Memory B cell (primary cell): Measurements from ENCODE around the gene INPPL1.
"Not testable (repeated sequence)": the region's sequence is repeated elsewhere in the genome, so short reads cannot be mapped to it uniquely, and the experiment has no call there.

ENCODE experiments used
- ATAC-seq: fragments of 150-1000 bp; cut with Tn5 transposase; 2 replicates; pipeline ENCODE4 v1.10.0; 2021; ENCODE audit warnings: low read depth, mild to moderate bottlenecking, moderate library complexity
- DNase-seq, 2 donors: peaks; one replicate each; pipeline ENCODE4 v3.0.0; 2022; ENCODE audit warnings: low spot score in 2 of 2
- H3K27ac Mint-ChIP-seq: one replicate; pipeline ENCODE4 v1.8.0; 2022; ENCODE audit warnings: mild to moderate bottlenecking, moderate library complexity, mixed read lengths
- H3K27me3 Mint-ChIP-seq: one replicate; pipeline ENCODE4 v1.8.0; 2022; ENCODE audit warnings: mixed read lengths
- H3K36me3 Mint-ChIP-seq: one replicate; pipeline ENCODE4 v1.8.0; 2022; ENCODE audit warnings: mild to moderate bottlenecking, mixed read lengths
- H3K4me1 Mint-ChIP-seq: one replicate; pipeline ENCODE4 v1.8.0; 2022; ENCODE audit warnings: mixed read lengths
- H3K4me3 Mint-ChIP-seq: one replicate; pipeline ENCODE4 v1.8.0; 2022; ENCODE audit warnings: mild to moderate bottlenecking, moderate library complexity, mixed read lengths
- H3K9me3 Mint-ChIP-seq: one replicate; pipeline ENCODE4 v1.8.0; 2022; ENCODE audit warnings: mixed read lengths

Gene INPPL1, protein sequence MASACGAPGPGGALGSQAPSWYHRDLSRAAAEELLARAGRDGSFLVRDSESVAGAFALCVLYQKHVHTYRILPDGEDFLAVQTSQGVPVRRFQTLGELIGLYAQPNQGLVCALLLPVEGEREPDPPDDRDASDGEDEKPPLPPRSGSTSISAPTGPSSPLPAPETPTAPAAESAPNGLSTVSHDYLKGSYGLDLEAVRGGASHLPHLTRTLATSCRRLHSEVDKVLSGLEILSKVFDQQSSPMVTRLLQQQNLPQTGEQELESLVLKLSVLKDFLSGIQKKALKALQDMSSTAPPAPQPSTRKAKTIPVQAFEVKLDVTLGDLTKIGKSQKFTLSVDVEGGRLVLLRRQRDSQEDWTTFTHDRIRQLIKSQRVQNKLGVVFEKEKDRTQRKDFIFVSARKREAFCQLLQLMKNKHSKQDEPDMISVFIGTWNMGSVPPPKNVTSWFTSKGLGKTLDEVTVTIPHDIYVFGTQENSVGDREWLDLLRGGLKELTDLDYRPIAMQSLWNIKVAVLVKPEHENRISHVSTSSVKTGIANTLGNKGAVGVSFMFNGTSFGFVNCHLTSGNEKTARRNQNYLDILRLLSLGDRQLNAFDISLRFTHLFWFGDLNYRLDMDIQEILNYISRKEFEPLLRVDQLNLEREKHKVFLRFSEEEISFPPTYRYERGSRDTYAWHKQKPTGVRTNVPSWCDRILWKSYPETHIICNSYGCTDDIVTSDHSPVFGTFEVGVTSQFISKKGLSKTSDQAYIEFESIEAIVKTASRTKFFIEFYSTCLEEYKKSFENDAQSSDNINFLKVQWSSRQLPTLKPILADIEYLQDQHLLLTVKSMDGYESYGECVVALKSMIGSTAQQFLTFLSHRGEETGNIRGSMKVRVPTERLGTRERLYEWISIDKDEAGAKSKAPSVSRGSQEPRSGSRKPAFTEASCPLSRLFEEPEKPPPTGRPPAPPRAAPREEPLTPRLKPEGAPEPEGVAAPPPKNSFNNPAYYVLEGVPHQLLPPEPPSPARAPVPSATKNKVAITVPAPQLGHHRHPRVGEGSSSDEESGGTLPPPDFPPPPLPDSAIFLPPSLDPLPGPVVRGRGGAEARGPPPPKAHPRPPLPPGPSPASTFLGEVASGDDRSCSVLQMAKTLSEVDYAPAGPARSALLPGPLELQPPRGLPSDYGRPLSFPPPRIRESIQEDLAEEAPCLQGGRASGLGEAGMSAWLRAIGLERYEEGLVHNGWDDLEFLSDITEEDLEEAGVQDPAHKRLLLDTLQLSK

GRCh38 chr11:72224564-72225410 is at the start of gene INPPL1:
Gene INPPL1 (plus strand): TSS chr11:72224767. CDS start chr11:72224985, 218 bp downstream.
- ATAC-seq, result peak; percentile 3
- DNase-seq, result peak in 1 of 2 donors; percentile 44
- Mint-ChIP-seq H3K4me3 (peak within 1 kb of the TSS; percentile 93), H3K36me3 (peaks cover 9% of the 10 kb centered on the region), H3K27ac (peak within 1 kb of the TSS; percentile 89), H3K27me3 (no peaks in the 10 kb centered on the region), H3K9me3 (no peaks in the 10 kb centered on the region), H3K4me1 (peaks cover 33% of the 10 kb centered on the region)

DNA sequence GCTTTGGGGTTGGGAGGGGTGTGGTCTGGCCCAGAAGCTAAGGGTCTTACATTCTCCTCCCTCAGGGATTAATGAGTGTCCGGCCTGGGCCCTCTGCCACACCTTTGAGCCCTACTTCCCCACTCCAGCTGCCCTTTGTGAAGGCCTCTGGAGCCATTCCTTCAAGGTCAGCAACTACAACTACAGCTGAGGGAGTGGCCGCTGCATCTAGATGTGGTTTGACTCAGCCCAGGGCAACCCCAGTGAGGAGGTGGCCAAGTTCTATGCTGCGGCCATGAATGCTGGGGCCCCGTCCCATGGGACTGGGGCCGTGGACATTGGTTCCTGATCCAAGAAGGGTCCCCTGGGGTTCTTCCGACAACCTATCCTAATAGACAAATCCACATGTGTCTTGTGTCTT is 46.9 kb upstream of the INPPL1 start:
- no peak overlapping the region for H3K4me3 Mint-ChIP-seq
- peaks cover 14% of the 10 kb centered on the region for H3K27me3 Mint-ChIP-seq
- H3K9me3 Mint-ChIP-seq, result no peaks in the 10 kb centered on the region
- DNase-seq (no peak), ATAC-seq (no peak)
- no peaks in the 10 kb centered on the region for H3K36me3 Mint-ChIP-seq
- no peaks in the 10 kb centered on the region for H3K4me1 Mint-ChIP-seq
- H3K27ac Mint-ChIP-seq, result no peak overlapping the region

DNA sequence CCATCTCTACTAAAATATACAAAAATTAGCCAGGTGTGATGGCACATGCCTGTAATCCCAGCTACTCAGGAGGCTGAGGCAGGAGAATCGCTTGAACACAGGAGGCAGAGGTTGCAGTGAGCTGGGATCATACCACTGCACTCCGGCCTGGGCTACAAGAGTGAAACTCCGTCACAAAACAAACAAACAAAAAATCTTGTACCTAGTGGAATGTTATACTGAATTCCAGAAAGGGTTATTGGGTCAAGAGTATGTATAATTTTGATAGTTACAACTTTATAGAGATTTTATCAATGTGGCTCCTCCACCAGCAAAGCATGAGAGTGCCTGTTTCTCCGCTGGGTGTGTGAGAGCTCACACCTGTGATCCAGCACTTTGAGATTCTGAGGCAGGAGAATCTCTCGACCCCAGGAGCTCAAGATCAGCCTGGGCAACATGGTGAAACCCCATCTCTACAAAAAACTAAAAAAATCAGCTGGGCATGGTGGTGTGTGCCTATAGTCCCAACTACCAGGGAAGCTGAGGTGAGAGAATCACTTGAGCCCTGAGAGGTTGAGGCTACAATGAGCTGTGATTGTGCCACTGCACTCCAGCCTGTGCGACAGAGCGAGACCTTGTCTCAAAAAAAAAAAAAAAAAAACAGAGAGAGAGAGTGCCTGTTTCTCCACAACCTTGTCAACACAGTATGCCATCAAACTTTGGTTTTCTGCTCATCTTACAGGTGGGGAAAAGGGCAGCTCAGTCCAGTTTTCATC is 45.3 kb upstream of the INPPL1 start:
- H3K9me3 Mint-ChIP-seq, result no peaks in the 10 kb centered on the region
- no peak overlapping the region for H3K4me3 Mint-ChIP-seq
- DNase-seq (no peak), ATAC-seq (no peak)
- no peak overlapping the region for H3K27ac Mint-ChIP-seq
- H3K36me3 Mint-ChIP-seq, result no peaks in the 10 kb centered on the region
- H3K4me1 Mint-ChIP-seq, result peaks cover 4% of the 10 kb centered on the region
- H3K27me3 Mint-ChIP-seq, result peaks cover 10% of the 10 kb centered on the region

- Mint-ChIP-seq H3K36me3 (no peaks in the 10 kb centered on the region), H3K4me1 (peaks cover 4% of the 10 kb centered on the region), H3K4me3 (no peak overlapping the region), H3K27ac (no peak overlapping the region), H3K9me3 (no peaks in the 10 kb centered on the region), H3K27me3 (peaks cover 10% of the 10 kb centered on the region)
- ATAC-seq (no peak), DNase-seq (no peak)
Observed at GRCh38 chr11:72179804-72180396, 44.7 kb upstream of the INPPL1 start.

- not testable (repeated sequence) for H3K27me3 Mint-ChIP-seq, H3K36me3 Mint-ChIP-seq, H3K4me3 Mint-ChIP-seq, DNase-seq, H3K27ac Mint-ChIP-seq, ATAC-seq, H3K4me1 Mint-ChIP-seq, H3K9me3 Mint-ChIP-seq
Observed at GRCh38 chr11:72180892-72181552, 43.5 kb upstream of the INPPL1 start.

- not testable (repeated sequence) for H3K9me3 Mint-ChIP-seq
Observed at GRCh38 chr11:72181553-72181958, 43.0 kb upstream of the INPPL1 start.

DNA sequence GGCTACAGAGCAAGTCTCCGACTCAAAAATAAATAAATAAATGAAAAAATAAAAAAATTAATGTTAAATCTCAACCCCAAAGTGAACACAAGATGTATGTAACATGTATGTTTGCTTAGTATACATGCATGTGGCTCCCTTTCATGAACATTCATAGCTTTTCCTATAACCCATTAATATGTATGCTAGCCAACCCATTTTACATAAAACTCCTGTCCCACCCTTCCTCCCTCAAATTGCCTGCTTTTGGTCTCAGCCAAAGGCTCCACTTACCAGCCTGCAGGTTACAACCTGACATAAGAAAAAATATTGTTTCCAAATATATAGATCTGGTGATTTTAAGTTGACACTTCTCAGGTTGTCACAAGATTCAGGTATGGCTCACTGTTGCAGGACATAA is 36.3 kb upstream of the INPPL1 start:
- Mint-ChIP-seq H3K27me3 (no peaks in the 10 kb centered on the region), H3K36me3 (no peaks in the 10 kb centered on the region), H3K4me3 (no peak overlapping the region), H3K9me3 (no peaks in the 10 kb centered on the region), H3K27ac (no peak overlapping the region), H3K4me1 (peaks cover 6% of the 10 kb centered on the region)
- ATAC-seq (no peak), DNase-seq (no peak)

More at GRCh38 chr11:72181553-72181958, 43.0 kb upstream of the INPPL1 start:
- H3K4me1 Mint-ChIP-seq, H3K36me3 Mint-ChIP-seq, ATAC-seq, H3K4me3 Mint-ChIP-seq, H3K27me3 Mint-ChIP-seq, H3K27ac Mint-ChIP-seq, DNase-seq: not testable (repeated sequence)

DNA sequence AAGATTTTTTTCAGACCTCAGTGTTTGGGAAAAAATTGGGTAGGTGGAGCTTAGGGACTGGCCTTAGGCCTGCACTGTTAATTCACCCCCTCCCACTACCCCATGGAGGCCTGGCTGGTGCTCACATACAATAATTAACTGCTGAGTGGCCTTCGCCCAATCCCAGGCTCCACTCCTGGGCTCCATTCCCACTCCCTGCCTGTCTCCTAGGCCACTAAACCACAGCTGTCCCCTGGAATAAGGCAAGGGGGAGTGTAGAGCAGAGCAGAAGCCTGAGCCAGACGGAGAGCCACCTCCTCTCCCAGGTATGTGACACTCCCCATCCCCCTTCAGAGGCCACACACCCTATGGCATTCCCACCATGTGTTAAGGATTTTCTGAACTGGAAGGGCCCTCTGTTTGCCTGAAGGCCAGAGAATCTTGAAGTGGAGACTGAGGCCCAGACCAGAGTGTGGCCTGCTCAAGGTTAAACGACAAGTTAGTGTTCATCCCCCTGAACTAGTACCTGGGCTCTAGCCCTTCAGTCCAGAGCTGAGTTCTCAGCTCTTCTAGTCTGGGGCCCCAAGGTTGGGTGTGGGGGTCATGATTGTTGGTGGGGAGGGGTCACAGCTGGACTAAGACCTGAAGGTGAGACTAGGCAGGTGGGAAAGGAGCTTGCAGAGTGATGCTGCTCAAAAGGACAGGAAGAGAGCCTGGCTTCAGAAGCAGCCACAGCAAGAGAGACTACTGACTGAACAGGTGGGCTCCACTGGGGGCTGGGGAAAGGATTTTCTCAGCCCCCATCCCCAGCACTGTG is 34.9 kb upstream of the INPPL1 start:
- DNase-seq, result no peak
- no peak for ATAC-seq
- no peaks in the 10 kb centered on the region for H3K27me3 Mint-ChIP-seq
- H3K36me3 Mint-ChIP-seq, result no peaks in the 10 kb centered on the region
- peaks cover 2% of the 10 kb centered on the region for H3K4me1 Mint-ChIP-seq
- no peaks in the 10 kb centered on the region for H3K9me3 Mint-ChIP-seq
- no peak overlapping the region for H3K27ac Mint-ChIP-seq
- no peak overlapping the region for H3K4me3 Mint-ChIP-seq

GRCh38 chr11:72190631-72191071 is 33.9 kb upstream of the INPPL1 start:
- H3K4me1 Mint-ChIP-seq, result peaks cover 2% of the 10 kb centered on the region
- no peaks in the 10 kb centered on the region for H3K36me3 Mint-ChIP-seq
- H3K4me3 Mint-ChIP-seq, result no peak overlapping the region
- H3K27ac Mint-ChIP-seq, result no peak overlapping the region
- ATAC-seq, result no peak
- no peaks in the 10 kb centered on the region for H3K9me3 Mint-ChIP-seq
- no peaks in the 10 kb centered on the region for H3K27me3 Mint-ChIP-seq
- DNase-seq, result no peak

DNA sequence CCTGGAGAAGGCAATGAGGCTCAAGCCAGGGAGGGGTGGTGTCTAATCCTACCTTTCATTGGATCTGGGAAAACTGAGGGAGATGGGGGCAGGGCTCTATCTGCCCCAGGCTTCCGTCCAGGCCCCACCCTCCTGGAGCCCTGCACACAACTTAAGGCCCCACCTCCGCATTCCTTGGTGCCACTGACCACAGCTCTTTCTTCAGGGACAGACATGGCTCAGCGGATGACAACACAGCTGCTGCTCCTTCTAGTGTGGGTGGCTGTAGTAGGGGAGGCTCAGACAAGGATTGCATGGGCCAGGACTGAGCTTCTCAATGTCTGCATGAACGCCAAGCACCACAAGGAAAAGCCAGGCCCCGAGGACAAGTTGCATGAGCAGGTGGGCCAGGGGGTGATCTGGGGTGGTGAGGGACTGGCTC is 32.6 kb upstream of the INPPL1 start, which contains the start of gene FOLR1:
Gene FOLR1, plus strand, starts transcription at position 180 of the 421 bp plus-strand sequence. Its CDS starts 34 bp downstream, at position 214.
- no peaks in the 10 kb centered on the region for H3K36me3 Mint-ChIP-seq
- H3K9me3 Mint-ChIP-seq, result no peaks in the 10 kb centered on the region
- DNase-seq, result no peak
- H3K27me3 Mint-ChIP-seq, result no peaks in the 10 kb centered on the region
- ATAC-seq, result no peak
- no peak within 1 kb of the TSS for H3K27ac Mint-ChIP-seq
- H3K4me1 Mint-ChIP-seq, result peaks cover 2% of the 10 kb centered on the region
- H3K4me3 Mint-ChIP-seq, result no peak within 1 kb of the TSS

DNA sequence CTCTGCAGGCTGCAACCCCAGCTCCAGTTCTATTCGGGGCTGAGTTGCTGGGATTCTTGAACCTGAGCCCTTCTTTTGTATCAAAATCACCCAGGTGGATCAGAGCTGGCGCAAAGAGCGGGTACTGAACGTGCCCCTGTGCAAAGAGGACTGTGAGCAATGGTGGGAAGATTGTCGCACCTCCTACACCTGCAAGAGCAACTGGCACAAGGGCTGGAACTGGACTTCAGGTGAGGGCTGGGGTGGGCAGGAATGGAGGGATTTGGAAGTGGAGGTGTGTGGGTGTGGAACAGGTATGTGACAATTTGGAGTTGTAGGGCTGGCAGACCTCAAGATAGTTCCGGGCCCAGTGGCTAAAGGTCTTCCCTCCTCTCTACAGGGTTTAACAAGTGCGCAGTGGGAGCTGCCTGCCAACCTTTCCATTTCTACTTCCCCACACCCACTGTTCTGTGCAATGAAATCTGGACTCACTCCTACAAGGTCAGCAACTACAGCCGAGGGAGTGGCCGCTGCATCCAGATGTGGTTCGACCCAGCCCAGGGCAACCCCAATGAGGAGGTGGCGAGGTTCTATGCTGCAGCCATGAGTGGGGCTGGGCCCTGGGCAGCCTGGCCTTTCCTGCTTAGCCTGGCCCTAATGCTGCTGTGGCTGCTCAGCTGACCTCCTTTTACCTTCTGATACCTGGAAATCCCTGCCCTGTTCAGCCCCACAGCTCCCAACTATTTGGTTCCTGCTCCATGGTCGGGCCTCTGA is 28.9 kb upstream of the INPPL1 start:
- ATAC-seq, result no peak
- Mint-ChIP-seq H3K27me3 (no peaks in the 10 kb centered on the region), H3K27ac (no peak overlapping the region), H3K36me3 (no peaks in the 10 kb centered on the region), H3K4me1 (peaks cover 1% of the 10 kb centered on the region), H3K9me3 (no peaks in the 10 kb centered on the region), H3K4me3 (no peak overlapping the region)
- no peak for DNase-seq
